ENCODE results near the gene HSPH1. TPM values are rescaled to one million over a fixed set of nuclear protein-coding genes. Genes with fewer than 3 reads are reported as not detected.

Gene HSPH1
- total and polyA plus RNA-seq, 2 donors (not counting 3 experiments of a cell fraction or from before 2014, with no cell fraction given), result 15.8 to 124 TPM

GRCh38 chr13:31198519-31198918 lies 36.8 kb upstream of the HSPH1 start:
- no peak overlapping the region for H3K4me2 ChIP-seq (ENCODE audit: insufficient read depth, low read length)
- TF ChIP-seq FOS (IDR thresholded peaks at IDR 0.05; ENCODE audit: borderline replicate concordance, insufficient read depth, low read length) (no peak), JUN (IDR thresholded peaks at IDR 0.05; ENCODE audit: borderline replicate concordance, insufficient read depth, insufficient read length, low read depth) (no peak), CTCF (IDR thresholded peaks at IDR 0.05; ENCODE audit: extremely low read depth in 1 of 2, insufficient read depth in 1 of 2, low read depth in 1 of 2, low read length in 2 of 2) (no peak), EZH2 (IDR thresholded peaks at IDR 0.05; ENCODE audit: borderline replicate concordance, low read depth, low read length, severe bottlenecking) (no peak), POLR2A (IDR thresholded peaks at IDR 0.05; ENCODE audit: low read depth, low read length) (no peak), POLR2AphosphoS5 (IDR thresholded peaks at IDR 0.05; ENCODE audit: insufficient read depth, low read depth, low read length) (no peak), GATA2 (IDR thresholded peaks at IDR 0.05; ENCODE audit: insufficient read depth, insufficient read length, low read depth, low read length) (no peak), MYC (IDR thresholded peaks at IDR 0.05; ENCODE audit: low read depth, low read length) (no peak)
- no peaks in the 10 kb centered on the region for H3K36me3 ChIP-seq (ENCODE audit: control insufficient read depth in 2 of 2, extremely low read depth in 1 of 2, insufficient read depth in 2 of 2, low read length in 2 of 2)
- no peak overlapping the region for H3K27ac ChIP-seq (ENCODE audit: insufficient read depth, low read depth, low read length)
- no peaks in the 10 kb centered on the region for H3K9me1 ChIP-seq (replicated peaks; ENCODE audit: control insufficient read depth, extremely low read depth, insufficient read depth, low read length)
- FAIRE-seq (peak; percentile 28), DNase-seq (ENCODE audit: low read depth, low spot score) (no peak)
- ChIA-PET POLR2A (no interaction called here), CTCF (interaction anchor here (0.5 kb wide), 1 partner anchor 153 kb away, joined by 3 read pairs; no protein-coding TSS in a partner anchor)
- no peaks in the 10 kb centered on the region for H3K79me2 ChIP-seq (ENCODE audit: control insufficient read depth, insufficient read depth, low read length)
- H4K20me1 ChIP-seq (replicated peaks; ENCODE audit: control insufficient read depth, extremely low read depth, insufficient read depth, low read length), result no peaks in the 10 kb centered on the region
- no TSS peak for BruUV-seq (replicated peaks)
- intact Hi-C loops (cut with micrococcal nuclease) (no loop called here), dilution Hi-C loops (cut with MboI; ENCODE audit: extremely low pct_ligation_motif_present, low sequenced_read_pairs) (no loop called here)
- H2AFZ ChIP-seq (ENCODE audit: low read depth, low read length), result no peak overlapping the region
- H3K4me3 ChIP-seq (replicated peaks in 1 of 3; ENCODE audit: insufficient read depth in 1 of 3, low read depth in 1 of 3, low read length in 3 of 3), result no peak overlapping the region
- H3K9me3 ChIP-seq (replicated peaks; ENCODE audit: control insufficient read depth, insufficient read depth, low read length), result no peaks in the 10 kb centered on the region
- peaks cover 14% of the 10 kb centered on the region for H3K4me1 ChIP-seq (ENCODE audit: control insufficient read depth, extremely low read depth, insufficient read depth, low read length)
- H3K27me3 ChIP-seq (ENCODE audit: control insufficient read depth in 2 of 2, insufficient read depth in 2 of 2, low read length in 2 of 2), result no peaks in the 10 kb centered on the region
- H3K9ac ChIP-seq (replicated peaks; ENCODE audit: extremely low read depth, insufficient read depth, low read length), result no peak overlapping the region

Data from endothelial cell of umbilical vein (primary cell).